GM12878 (cell line): ENCODE measurements around the gene PNPLA3.

Experiments used
- MYC ChIP-seq: IDR thresholded peaks from 2 replicates; pipeline ENCODE4 v1.6.1; 2011; ENCODE audit warnings: mild to moderate bottlenecking, low read length, moderate library complexity, inconsistent platforms; ENCODE audit not compliant: insufficient read depth, insufficient replicate concordance, insufficient read length, severe bottlenecking
- NFIC ChIP-seq: IDR thresholded peaks from 2 replicates; pipeline ENCODE4 v1.6.1; 2012; ENCODE audit warnings: low read depth, mild to moderate bottlenecking, inconsistent platforms, low read length, moderate library complexity
- NR2F1 ChIP-seq: fragments of 450-650 bp; conservative IDR thresholded peaks from 2 replicates; pipeline ENCODE4 v1.6.1; 2017; ENCODE audit warnings: mild to moderate bottlenecking
- REST ChIP-seq: IDR thresholded peaks from 2 replicates; pipeline ENCODE4 v1.6.1; 2012; ENCODE audit warnings: mild to moderate bottlenecking, low read depth, low read length
- SUZ12 ChIP-seq: fragments of 200-600 bp; sonication (generic); IDR thresholded peaks from one replicate; pipeline ENCODE4 v1.6.1; 2018; ENCODE audit warnings: antibody characterized with exemption, mild to moderate bottlenecking; ENCODE audit not compliant: unreplicated experiment
- TARDBP ChIP-seq: IDR thresholded peaks from 2 replicates; pipeline ENCODE4 v1.6.1; 2016; ENCODE audit warnings: borderline replicate concordance
- TF ChIP-seq, protein P1 (sequence below): fragments of 450-650 bp; IDR thresholded peaks from 2 replicates; pipeline ENCODE4 v1.6.1; 2017; ENCODE audit warnings: mild to moderate bottlenecking
- TF ChIP-seq, protein P2 (sequence below), 3 experiments: IDR thresholded peaks in 2 of 3; conservative IDR thresholded peaks in 1 of 3; 2 replicates each; pipeline ENCODE4 v1.5.1; 2011; ENCODE audit warnings: low read depth in 3 of 3, low read length in 3 of 3, mild to moderate bottlenecking in 3 of 3, control low read depth in 2 of 3, moderate library complexity in 2 of 3, inconsistent platforms in 1 of 3, mixed read lengths in 1 of 3; ENCODE audit not compliant: control insufficient read depth in 2 of 3, insufficient read depth in 1 of 3; ENCODE audit errors: extremely low read depth in 1 of 3

DNA sequence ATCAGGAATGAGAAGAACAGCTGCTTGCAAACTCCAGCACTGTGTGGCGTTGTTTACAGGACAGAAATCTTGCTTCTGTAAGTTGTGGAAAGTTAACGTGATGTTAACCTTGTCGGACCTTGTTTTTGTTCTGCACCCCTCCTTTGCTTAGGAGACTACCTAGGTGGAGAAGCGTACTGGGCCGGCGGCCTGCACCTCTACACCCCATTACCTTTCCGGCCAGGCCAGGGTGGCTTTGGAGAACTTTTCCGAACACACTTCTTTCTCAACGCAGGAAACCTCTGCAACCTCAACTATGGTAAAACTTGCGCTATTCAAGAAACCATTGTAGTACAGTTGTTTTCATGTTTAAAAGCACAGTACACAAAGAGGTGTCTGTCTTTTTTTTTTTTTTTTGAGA is 65.4 kb downstream of the PNPLA3 start:
- TF ChIP-seq NFIC, result no peak
- TF ChIP-seq, protein P1, sequence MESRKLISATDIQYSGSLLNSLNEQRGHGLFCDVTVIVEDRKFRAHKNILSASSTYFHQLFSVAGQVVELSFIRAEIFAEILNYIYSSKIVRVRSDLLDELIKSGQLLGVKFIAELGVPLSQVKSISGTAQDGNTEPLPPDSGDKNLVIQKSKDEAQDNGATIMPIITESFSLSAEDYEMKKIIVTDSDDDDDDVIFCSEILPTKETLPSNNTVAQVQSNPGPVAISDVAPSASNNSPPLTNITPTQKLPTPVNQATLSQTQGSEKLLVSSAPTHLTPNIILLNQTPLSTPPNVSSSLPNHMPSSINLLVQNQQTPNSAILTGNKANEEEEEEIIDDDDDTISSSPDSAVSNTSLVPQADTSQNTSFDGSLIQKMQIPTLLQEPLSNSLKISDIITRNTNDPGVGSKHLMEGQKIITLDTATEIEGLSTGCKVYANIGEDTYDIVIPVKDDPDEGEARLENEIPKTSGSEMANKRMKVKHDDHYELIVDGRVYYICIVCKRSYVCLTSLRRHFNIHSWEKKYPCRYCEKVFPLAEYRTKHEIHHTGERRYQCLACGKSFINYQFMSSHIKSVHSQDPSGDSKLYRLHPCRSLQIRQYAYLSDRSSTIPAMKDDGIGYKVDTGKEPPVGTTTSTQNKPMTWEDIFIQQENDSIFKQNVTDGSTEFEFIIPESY, result no peak
- TF ChIP-seq SUZ12, result no peak
- TF ChIP-seq TARDBP, result no peak
- TF ChIP-seq MYC, result no peak
- TF ChIP-seq REST, result no peak
- TF ChIP-seq NR2F1, result no peak
- TF ChIP-seq, protein P2, sequence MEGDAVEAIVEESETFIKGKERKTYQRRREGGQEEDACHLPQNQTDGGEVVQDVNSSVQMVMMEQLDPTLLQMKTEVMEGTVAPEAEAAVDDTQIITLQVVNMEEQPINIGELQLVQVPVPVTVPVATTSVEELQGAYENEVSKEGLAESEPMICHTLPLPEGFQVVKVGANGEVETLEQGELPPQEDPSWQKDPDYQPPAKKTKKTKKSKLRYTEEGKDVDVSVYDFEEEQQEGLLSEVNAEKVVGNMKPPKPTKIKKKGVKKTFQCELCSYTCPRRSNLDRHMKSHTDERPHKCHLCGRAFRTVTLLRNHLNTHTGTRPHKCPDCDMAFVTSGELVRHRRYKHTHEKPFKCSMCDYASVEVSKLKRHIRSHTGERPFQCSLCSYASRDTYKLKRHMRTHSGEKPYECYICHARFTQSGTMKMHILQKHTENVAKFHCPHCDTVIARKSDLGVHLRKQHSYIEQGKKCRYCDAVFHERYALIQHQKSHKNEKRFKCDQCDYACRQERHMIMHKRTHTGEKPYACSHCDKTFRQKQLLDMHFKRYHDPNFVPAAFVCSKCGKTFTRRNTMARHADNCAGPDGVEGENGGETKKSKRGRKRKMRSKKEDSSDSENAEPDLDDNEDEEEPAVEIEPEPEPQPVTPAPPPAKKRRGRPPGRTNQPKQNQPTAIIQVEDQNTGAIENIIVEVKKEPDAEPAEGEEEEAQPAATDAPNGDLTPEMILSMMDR (IDR thresholded peaks at IDR 0.05 in 2 of 3, conservative IDR thresholded peaks at IDR 0.05 in 1 of 3; ENCODE audit: control insufficient read depth in 2 of 3, extremely low read depth in 1 of 3, insufficient read depth in 1 of 3, low read depth in 3 of 3, low read length in 3 of 3), result no peak
